Renal cortical epithelial cell (primary cell): ENCODE results near the gene TUBGCP4. TPM values are rescaled to one million over a fixed set of nuclear protein-coding genes. Genes with fewer than 3 reads are reported as not detected.

ENCODE experiments used
- DNase-seq: peaks from one replicate; pipeline ENCODE4 v3.0.0-alpha.2; 2011; ENCODE audit warnings: low read depth
- total RNA-seq: library from RNA; depleted of rRNA; stranded (reverse); fragments of >200 nt; gene quantifications from 2 replicates; pipeline ENCODE4 v1.2.3, GENCODE V29; 2014

Gene TUBGCP4
- total RNA-seq, 1 donor from 2014 or later, result 22.4 TPM

- no peak for DNase-seq
These were observed 33.2 kb downstream of the TUBGCP4 start for GRCh38 chr15:43404130-43404529.

GRCh38 chr15:43406189-43406588, 35.3 kb downstream of the TUBGCP4 start:
- no peak for DNase-seq

- no peak for DNase-seq
These were observed 35.9 kb downstream of the TUBGCP4 start for GRCh38 chr15:43406808-43407207.

- DNase-seq, result no peak
These were observed 37.9 kb downstream of the TUBGCP4 start for GRCh38 chr15:43408789-43409188.

- peak; percentile 11 for DNase-seq
These were observed 39.8 kb downstream of the TUBGCP4 start for GRCh38 chr15:43410572-43411214.

GRCh38 chr15:43412096-43412495, 41.2 kb downstream of the TUBGCP4 start:
- no peak for DNase-seq

- no peak for DNase-seq
These were observed 43.3 kb downstream of the TUBGCP4 start for GRCh38 chr15:43414196-43414595.

GRCh38 chr15:43420435-43420834, 49.5 kb downstream of the TUBGCP4 start:
- no peak for DNase-seq

- DNase-seq, result no peak
These were observed 50.0 kb downstream of the TUBGCP4 start for GRCh38 chr15:43420876-43421275.

- peak; percentile 49 for DNase-seq
These were observed 52.9 kb downstream of the TUBGCP4 start for GRCh38 chr15:43423793-43424192.

GRCh38 chr15:43429687-43430086, 58.8 kb downstream of the TUBGCP4 start:
- DNase-seq, result peak; percentile 10

- peak; percentile 10 for DNase-seq
These were observed 62.3 kb downstream of the TUBGCP4 start for GRCh38 chr15:43433165-43433564.

GRCh38 chr15:43433661-43434303, 62.9 kb downstream of the TUBGCP4 start:
- no peak for DNase-seq

- DNase-seq, result no peak
These were observed 63.5 kb downstream of the TUBGCP4 start for GRCh38 chr15:43434446-43434845.

GRCh38 chr15:43436395-43436794, 65.5 kb downstream of the TUBGCP4 start:
- DNase-seq, result no peak

GRCh38 chr15:43439268-43439667, 68.4 kb downstream of the TUBGCP4 start:
- no peak for DNase-seq

- DNase-seq, result peak; percentile 99
These were observed 69.9 kb downstream of the TUBGCP4 start for GRCh38 chr15:43440721-43441281.

- DNase-seq, result peak; percentile 38
These were observed 70.4 kb downstream of the TUBGCP4 start for GRCh38 chr15:43441316-43441715.

GRCh38 chr15:43446344-43446743, 75.4 kb downstream of the TUBGCP4 start:
- DNase-seq, result no peak

GRCh38 chr15:43449981-43450380, 79.1 kb downstream of the TUBGCP4 start:
- DNase-seq, result no peak
